Measurements from ENCODE around the gene SIK3.

The SIK3 gene

DNA sequence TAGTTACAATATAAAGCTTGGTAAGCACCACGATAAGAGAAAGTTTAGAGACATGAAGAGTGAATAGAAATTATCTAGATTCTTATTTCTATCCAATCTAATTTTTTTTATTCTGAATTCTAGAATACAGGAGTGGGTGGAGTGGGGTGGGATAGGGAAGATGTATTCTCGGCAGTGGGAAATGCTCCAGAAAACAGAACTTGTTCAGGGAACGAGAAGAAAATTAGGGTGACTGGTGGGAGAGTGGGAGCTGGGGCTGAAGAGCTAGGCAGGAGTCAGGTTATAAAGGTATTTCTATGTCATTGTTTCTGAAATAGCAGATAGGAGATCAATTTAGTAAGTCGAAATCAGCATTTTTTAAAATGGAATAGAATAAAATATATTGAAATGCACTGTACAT lies 207.6 kb downstream of the SIK3 start:
- Histone ChIP-seq H3K36me3 (ENCODE audit: control insufficient read depth, insufficient read depth, low read length) (peaks cover 3% of the 10 kb centered on the region), H3K4me3 (replicated peaks; ENCODE audit: low read depth, low read length) (no peak overlapping the region), H3K27me3 (replicated peaks; ENCODE audit: control insufficient read depth, insufficient read depth, low read length) (no peaks in the 10 kb centered on the region)
- DNase-seq (ENCODE audit: extremely low read depth, insufficient read length): no peak
- TF ChIP-seq, protein P1, sequence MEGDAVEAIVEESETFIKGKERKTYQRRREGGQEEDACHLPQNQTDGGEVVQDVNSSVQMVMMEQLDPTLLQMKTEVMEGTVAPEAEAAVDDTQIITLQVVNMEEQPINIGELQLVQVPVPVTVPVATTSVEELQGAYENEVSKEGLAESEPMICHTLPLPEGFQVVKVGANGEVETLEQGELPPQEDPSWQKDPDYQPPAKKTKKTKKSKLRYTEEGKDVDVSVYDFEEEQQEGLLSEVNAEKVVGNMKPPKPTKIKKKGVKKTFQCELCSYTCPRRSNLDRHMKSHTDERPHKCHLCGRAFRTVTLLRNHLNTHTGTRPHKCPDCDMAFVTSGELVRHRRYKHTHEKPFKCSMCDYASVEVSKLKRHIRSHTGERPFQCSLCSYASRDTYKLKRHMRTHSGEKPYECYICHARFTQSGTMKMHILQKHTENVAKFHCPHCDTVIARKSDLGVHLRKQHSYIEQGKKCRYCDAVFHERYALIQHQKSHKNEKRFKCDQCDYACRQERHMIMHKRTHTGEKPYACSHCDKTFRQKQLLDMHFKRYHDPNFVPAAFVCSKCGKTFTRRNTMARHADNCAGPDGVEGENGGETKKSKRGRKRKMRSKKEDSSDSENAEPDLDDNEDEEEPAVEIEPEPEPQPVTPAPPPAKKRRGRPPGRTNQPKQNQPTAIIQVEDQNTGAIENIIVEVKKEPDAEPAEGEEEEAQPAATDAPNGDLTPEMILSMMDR (IDR thresholded peaks at IDR 0.05; ENCODE audit: insufficient read depth, low read length, poor library complexity, severe bottlenecking): no peak

DNA sequence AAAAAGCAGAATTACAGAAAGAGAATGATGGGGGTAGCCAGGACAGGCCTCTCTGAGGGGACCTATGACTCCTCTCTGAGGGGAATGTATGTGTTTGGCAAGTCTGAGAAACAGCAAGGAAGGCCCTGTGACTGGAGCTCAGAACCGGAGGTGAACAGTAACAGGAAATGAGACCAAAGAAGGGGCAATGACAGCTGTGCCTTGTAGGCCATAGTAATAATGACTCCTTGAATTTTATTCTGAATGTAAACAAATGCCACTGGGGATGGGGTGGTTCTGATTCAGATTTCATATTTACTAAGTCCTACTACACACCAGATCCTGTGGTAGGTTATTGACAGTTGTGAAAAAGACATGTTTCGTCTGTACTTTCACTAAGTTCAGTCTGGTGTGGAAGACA lies 208.0 kb downstream of the SIK3 start:
- H3K4me3 ChIP-seq (replicated peaks; ENCODE audit: low read depth, low read length): no peak overlapping the region
- no peak for DNase-seq (ENCODE audit: extremely low read depth, insufficient read length)
- H3K27me3 ChIP-seq (replicated peaks; ENCODE audit: control insufficient read depth, insufficient read depth, low read length): no peaks in the 10 kb centered on the region
- TF ChIP-seq, protein P1 (IDR thresholded peaks at IDR 0.05; ENCODE audit: insufficient read depth, low read length, poor library complexity, severe bottlenecking): no peak
- H3K36me3 ChIP-seq (ENCODE audit: control insufficient read depth, insufficient read depth, low read length): peaks cover 3% of the 10 kb centered on the region

DNA sequence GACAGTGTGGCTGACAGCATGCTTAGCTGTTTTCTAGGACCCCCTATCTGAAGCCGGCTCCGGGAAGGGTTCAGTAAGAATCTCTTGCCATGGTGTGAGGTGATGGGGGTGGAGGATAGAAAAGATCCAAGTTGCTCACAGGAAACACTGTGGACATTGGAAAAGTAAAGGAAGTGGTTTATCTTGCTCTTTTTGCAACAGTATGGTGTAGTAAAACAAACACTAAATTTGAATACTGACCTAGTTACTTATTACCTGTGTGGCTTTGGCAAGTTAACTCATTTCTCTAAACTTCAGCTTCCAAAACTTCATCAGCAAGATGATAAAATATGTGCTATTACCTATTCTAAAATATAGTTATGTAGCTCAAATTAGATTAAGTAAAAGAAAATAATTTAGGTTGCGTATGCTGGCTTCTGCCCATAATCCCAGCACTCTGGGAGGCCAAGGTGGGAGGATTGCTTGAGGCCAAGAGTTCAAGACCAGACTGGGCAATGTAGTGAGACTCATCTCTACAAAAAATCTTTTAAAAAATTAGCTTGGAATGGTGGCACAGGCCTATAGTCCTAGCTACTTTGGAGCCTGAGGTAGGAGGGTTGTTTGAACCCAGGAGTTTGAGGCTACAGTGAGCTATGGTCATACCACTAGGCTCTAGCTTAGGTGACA lies 209.2 kb downstream of the SIK3 start:
- DNase-seq (ENCODE audit: extremely low read depth, insufficient read length): no peak
- no peak overlapping the region for H3K4me3 ChIP-seq (replicated peaks; ENCODE audit: low read depth, low read length)
- TF ChIP-seq, protein P1 (IDR thresholded peaks at IDR 0.05; ENCODE audit: insufficient read depth, low read length, poor library complexity, severe bottlenecking): no peak
- H3K27me3 ChIP-seq (replicated peaks; ENCODE audit: control insufficient read depth, insufficient read depth, low read length): no peaks in the 10 kb centered on the region
- H3K36me3 ChIP-seq (ENCODE audit: control insufficient read depth, insufficient read depth, low read length): peaks cover 2% of the 10 kb centered on the region

DNA sequence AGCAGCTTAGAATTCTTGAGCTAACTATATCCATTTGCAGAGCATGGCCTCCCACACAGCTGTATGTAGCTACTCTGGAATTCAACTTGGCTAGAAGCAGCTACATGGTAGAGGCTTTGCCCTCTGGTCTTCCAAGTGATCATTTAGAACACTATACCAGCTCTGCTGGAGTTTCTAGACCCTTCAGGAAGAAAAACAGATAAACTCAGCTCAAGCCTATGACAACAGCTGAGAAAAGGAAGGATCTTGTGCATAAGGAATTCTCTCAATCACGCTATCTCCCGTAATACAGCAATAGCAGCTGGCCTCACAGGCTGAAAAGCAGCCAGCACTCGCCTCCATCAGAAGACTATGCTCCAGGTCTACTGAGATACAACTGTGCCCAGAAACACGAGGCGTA lies 210.2 kb downstream of the SIK3 start:
- no peak overlapping the region for H3K4me3 ChIP-seq (replicated peaks; ENCODE audit: low read depth, low read length)
- TF ChIP-seq, protein P1 (IDR thresholded peaks at IDR 0.05; ENCODE audit: insufficient read depth, low read length, poor library complexity, severe bottlenecking): no peak
- H3K36me3 ChIP-seq (ENCODE audit: control insufficient read depth, insufficient read depth, low read length): no peaks in the 10 kb centered on the region; the same call in none of the 2 replicates
- no peak for DNase-seq (ENCODE audit: extremely low read depth, insufficient read length)
- H3K27me3 ChIP-seq (replicated peaks; ENCODE audit: control insufficient read depth, insufficient read depth, low read length): no peaks in the 10 kb centered on the region

DNA sequence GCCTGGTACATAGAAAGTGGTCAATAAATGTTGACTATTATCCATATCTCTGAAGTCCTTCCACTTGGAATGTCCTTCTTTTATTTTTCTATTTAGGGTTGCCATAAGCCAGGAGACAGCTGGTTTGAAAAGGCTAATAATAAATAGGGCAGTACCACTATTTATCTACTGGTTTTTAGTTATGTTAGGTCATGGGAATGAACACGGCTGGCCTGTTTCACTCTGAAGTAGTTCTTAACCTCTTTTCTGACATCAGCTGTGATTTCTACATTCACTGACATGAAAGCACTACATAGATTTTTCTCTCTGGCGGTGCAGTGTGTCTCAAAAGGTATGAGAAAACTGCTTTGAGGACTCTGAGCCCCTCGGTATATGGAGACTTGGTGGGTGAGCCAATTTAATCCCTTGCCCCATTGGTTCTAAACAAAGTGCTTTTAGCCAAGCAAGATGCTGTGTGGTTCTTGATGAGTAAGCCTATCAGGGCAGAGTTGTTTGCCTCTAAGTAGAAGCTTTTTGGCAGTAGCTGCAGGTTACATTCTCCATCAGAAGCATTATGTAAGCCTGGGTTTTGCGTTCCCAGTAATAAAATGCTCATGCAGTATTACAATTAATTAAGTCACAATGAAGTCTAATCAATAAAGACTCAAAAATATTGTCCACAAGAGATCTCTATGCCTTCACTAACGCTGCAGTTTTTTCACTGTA lies 212.1 kb downstream of the SIK3 start:
- no peaks in the 10 kb centered on the region; the same call in 1 of the 2 replicates for H3K36me3 ChIP-seq (ENCODE audit: control insufficient read depth, insufficient read depth, low read length)

More for the DNA sequence above, 212.1 kb downstream of the SIK3 start:
- TF ChIP-seq, protein P1 (IDR thresholded peaks at IDR 0.05; ENCODE audit: insufficient read depth, low read length, poor library complexity, severe bottlenecking): no peak
- no peak for DNase-seq (ENCODE audit: extremely low read depth, insufficient read length)
- Histone ChIP-seq H3K4me3 (replicated peaks; ENCODE audit: low read depth, low read length) (no peak overlapping the region), H3K27me3 (replicated peaks; ENCODE audit: control insufficient read depth, insufficient read depth, low read length) (no peaks in the 10 kb centered on the region)
